ACC112 (cell line): Measurements from ENCODE around the gene RHOB.

Source experiments
- H2AFZ ChIP-seq: fragments of 200-600 bp; sonication (generic); one replicate; pipeline ENCODE4 v1.6.0; 2017; ENCODE audit warnings: antibody characterized with exemption, low read length; ENCODE audit not compliant: unreplicated experiment
- H3K27ac ChIP-seq: fragments of 200-600 bp; sonication (generic); 2 replicates; pipeline ENCODE4 v1.5.1; 2014; ENCODE audit warnings: low read depth, mild to moderate bottlenecking, antibody characterized with exemption, low read length, moderate library complexity
- H3K27me3 ChIP-seq: fragments of 200-600 bp; sonication (generic); 2 replicates; pipeline ENCODE4 v1.6.1; 2014; ENCODE audit warnings: mild to moderate bottlenecking, antibody characterized with exemption, low read length, moderate library complexity, mixed read lengths; ENCODE audit not compliant: insufficient read depth
- H3K36me3 ChIP-seq: fragments of 200-600 bp; sonication (generic); 2 replicates; pipeline ENCODE4 v1.6.1; 2016; ENCODE audit warnings: mild to moderate bottlenecking, antibody characterized with exemption, low read length, moderate library complexity, mixed read lengths; ENCODE audit not compliant: insufficient read depth
- H3K4me1 ChIP-seq: fragments of 200-600 bp; sonication (generic); one replicate; pipeline ENCODE4 v1.6.1; 2016; ENCODE audit warnings: low read length, mixed read lengths; ENCODE audit not compliant: insufficient read depth, unreplicated experiment, control insufficient read depth
- H3K4me3 ChIP-seq: fragments of 200-600 bp; sonication (generic); 2 replicates; pipeline ENCODE4 v1.5.1; 2014; ENCODE audit warnings: mild to moderate bottlenecking, low read depth, low read length
- H3K79me2 ChIP-seq: fragments of 200-600 bp; sonication (generic); one replicate; pipeline ENCODE4 v1.6.0; 2016; ENCODE audit warnings: low read length; ENCODE audit not compliant: control insufficient read depth, unreplicated experiment, insufficient read depth

RHOB gene

GRCh38 chr2:20496942-20497341, 50.1 kb downstream of the RHOB start:
- no peak overlapping the region for H3K4me3 ChIP-seq
- H3K27ac ChIP-seq: peak overlapping the region; percentile 61
- peaks cover 43% of the 10 kb centered on the region for H3K4me1 ChIP-seq

More at GRCh38 chr2:20496942-20497341, 50.1 kb downstream of the RHOB start:
- Histone ChIP-seq H3K36me3 (no peaks in the 10 kb centered on the region), H2AFZ (no peak overlapping the region), H3K79me2 (no peaks in the 10 kb centered on the region), H3K27me3 (no peaks in the 10 kb centered on the region)
